ENCODE results near the gene TNS1. TPM values are rescaled to one million over a fixed set of nuclear protein-coding genes. Genes with fewer than 3 reads are reported as not detected.

The TNS1 gene
- total and polyA plus RNA-seq, 7 donors: 73.4 to 742 (median 276) TPM

DNA sequence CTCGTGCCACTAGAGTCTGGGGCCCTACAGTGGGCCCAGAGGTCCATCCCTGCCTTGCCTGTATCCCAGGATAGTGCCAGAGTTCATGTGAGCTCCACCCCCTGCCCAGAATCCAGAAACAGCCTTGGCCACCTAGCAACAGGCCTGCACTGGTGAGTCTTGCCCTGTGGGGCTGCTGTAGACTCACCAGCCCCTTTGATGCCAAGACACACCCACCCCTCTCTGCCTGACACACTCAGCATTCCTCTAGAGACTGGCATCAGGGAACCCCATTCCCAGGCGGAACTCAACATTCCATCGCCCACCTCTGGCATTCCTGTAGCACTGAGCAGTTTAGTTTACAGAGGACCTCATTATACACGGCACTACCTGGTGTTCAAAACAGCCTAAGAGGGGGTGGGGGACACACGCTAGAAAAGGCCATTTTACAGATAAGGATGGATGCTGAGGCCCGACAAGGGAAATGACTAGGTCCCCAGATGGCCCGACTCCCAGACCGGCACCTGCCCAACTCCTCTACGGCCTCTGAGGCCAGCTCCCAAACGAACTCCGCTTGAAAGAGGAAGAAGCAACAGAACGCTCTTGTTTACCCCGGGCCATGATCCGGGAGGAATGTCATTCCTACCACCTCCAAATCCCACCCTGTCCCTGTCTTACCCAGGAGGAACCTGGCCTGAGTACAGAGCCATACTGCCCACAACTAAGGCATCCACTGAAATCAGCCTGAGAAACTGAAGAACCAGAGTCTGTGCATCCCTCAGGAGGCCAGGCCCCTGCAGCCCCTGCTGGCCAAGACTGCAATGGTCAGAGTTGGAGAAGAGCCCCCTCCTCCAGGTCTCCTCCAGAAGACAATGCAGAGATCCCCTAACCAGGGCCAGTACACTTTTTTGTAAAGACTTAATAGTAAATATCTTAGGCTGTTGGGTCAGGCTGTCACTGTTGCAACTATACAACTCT lies 180.2 kb downstream of the TNS1 start:
- no peaks in the 10 kb centered on the region for H3K27me3 ChIP-seq (ENCODE audit: insufficient read depth in 3 of 3, low read length in 2 of 3)
- no peaks in the 10 kb centered on the region for H3K9me3 ChIP-seq
- 66 to 73% (median 71%) methylated on average over 14 of the region's 14 CpGs for WGBS, 3 donors
- intact Hi-C loops (cut with DNase I): no loop called here
- ATAC-seq (no peak), DNase-seq (peak in 1 of 2 donors; percentile 53)
- H3K4me1 ChIP-seq: peaks cover 75% of the 10 kb centered on the region
- TF ChIP-seq, protein P1, sequence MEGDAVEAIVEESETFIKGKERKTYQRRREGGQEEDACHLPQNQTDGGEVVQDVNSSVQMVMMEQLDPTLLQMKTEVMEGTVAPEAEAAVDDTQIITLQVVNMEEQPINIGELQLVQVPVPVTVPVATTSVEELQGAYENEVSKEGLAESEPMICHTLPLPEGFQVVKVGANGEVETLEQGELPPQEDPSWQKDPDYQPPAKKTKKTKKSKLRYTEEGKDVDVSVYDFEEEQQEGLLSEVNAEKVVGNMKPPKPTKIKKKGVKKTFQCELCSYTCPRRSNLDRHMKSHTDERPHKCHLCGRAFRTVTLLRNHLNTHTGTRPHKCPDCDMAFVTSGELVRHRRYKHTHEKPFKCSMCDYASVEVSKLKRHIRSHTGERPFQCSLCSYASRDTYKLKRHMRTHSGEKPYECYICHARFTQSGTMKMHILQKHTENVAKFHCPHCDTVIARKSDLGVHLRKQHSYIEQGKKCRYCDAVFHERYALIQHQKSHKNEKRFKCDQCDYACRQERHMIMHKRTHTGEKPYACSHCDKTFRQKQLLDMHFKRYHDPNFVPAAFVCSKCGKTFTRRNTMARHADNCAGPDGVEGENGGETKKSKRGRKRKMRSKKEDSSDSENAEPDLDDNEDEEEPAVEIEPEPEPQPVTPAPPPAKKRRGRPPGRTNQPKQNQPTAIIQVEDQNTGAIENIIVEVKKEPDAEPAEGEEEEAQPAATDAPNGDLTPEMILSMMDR (IDR thresholded peaks at IDR 0.05): no peak
- H3K36me3 ChIP-seq (ENCODE audit: insufficient read depth in 1 of 2, low read depth in 1 of 2): peaks cover 3 to 93% of the 10 kb centered on the region in 2 donors
- no peak overlapping the region for H3K4me3 ChIP-seq
- peak overlapping the region; percentile 50 for H3K27ac ChIP-seq

- H3K4me3 ChIP-seq: no peak overlapping the region
- intact Hi-C loops (cut with DNase I): no loop called here
- H3K27me3 ChIP-seq (ENCODE audit: insufficient read depth in 3 of 3, low read length in 2 of 3): no peaks in the 10 kb centered on the region
- ATAC-seq (no peak), DNase-seq (peak in 1 of 2 donors; percentile 48)
- TF ChIP-seq, protein P1 (IDR thresholded peaks at IDR 0.05): no peak
- peaks cover 3 to 100% of the 10 kb centered on the region in 2 donors for H3K36me3 ChIP-seq (ENCODE audit: insufficient read depth in 1 of 2, low read depth in 1 of 2)
- H3K9me3 ChIP-seq: no peaks in the 10 kb centered on the region
- WGBS, 3 donors: 93% methylated on average over 12 of the region's 12 CpGs
- peak overlapping the region; percentile 23 for H3K27ac ChIP-seq
- H3K4me1 ChIP-seq: peaks cover 75% of the 10 kb centered on the region
Measured at GRCh38 chr2:217821536-217822147, 181.2 kb downstream of the TNS1 start.

GRCh38 chr2:217820904-217821303 lies 181.9 kb downstream of the TNS1 start:
- DNase-seq: peak in 1 of 2 donors; percentile 29
- WGBS, 3 donors: 92 to 98% (median 96%) methylated on average over 4 of the region's 4 CpGs
- ATAC-seq: no peak
- Histone ChIP-seq H3K27me3 (ENCODE audit: insufficient read depth in 3 of 3, low read length in 2 of 3) (no peaks in the 10 kb centered on the region), H3K27ac (no peak overlapping the region), H3K9me3 (no peaks in the 10 kb centered on the region), H3K4me3 (no peak overlapping the region), H3K36me3 (ENCODE audit: insufficient read depth in 1 of 2, low read depth in 1 of 2) (peaks cover 8 to 100% of the 10 kb centered on the region in 2 donors), H3K4me1 (peaks cover 75% of the 10 kb centered on the region)
- TF ChIP-seq, protein P1 (IDR thresholded peaks at IDR 0.05): no peak
- intact Hi-C loops (cut with DNase I): no loop called here

GRCh38 chr2:217820091-217820819 lies 182.5 kb downstream of the TNS1 start:
- Histone ChIP-seq H3K9me3 (no peaks in the 10 kb centered on the region), H3K27me3 (ENCODE audit: insufficient read depth in 3 of 3, low read length in 2 of 3) (no peaks in the 10 kb centered on the region), H3K4me1 (peaks cover 73% of the 10 kb centered on the region), H3K4me3 (no peak overlapping the region), H3K36me3 (ENCODE audit: insufficient read depth in 1 of 2, low read depth in 1 of 2) (peaks cover 8 to 100% of the 10 kb centered on the region in 2 donors), H3K27ac (peak overlapping the region; percentile 41)
- intact Hi-C loops (cut with DNase I): no loop called here
- WGBS, 3 donors: 69 to 85% (median 76%) methylated on average over 7 of the region's 7 CpGs
- peak in 1 of 2 donors; percentile 46 for DNase-seq
- ATAC-seq: no peak
- TF ChIP-seq, protein P1 (IDR thresholded peaks at IDR 0.05): no peak
